ENCODE data around the gene CCDC127. TPM values are rescaled to one million over a fixed set of nuclear protein-coding genes. Genes with fewer than 3 reads are reported as not detected.

The CCDC127 gene
- total RNA-seq, 1 donor from 2014 or later, result 10.1 TPM

DNA sequence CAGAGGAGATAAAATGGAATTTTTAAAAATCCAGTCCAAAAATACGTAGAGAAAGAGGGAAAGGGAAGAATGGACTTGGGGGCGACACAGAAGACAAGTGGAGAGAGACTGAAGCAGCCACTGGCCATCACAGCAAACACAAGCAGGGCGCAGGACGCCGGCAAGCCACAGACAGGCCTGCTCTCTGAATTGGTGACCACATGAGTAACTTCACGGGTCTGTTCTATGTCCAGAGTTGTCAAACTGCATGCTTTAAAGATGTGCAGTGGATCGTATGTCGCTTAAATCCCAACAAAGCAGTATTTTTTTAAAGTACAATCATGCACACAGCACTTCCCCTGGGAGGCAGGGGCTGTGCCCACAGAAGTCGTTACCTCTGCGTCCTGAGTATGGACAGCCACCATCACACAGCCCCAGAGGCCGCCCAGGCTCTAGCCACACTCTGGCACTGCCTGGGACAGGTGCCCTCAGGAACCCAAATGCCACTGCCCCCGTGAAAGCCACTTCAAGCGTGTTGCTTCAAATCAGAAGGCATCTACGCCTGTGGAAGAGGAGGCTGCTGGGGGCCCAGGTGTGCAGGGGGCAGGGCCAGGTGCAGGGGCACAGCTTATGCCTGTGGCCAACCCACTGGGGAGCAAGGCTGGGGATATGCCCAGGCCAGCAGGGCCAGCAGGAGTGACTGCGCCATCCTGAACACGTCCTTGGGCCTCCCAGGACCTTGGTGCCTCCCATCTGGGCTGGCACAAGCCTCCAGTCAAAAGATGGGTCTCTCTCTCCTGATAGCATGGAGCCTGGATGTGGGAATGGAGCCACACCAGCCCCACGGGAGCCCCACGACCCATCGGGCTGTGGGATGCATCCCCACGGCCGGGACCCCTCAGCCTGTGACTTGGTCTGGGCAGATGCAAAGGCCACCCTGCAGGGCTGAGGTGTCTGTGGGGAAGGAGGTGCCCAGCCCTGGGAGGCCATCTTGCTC lies 32.6 kb downstream of the CCDC127 start:
- H3K27me3 Mint-ChIP-seq, result peaks cover 4% of the 10 kb centered on the region
- H3K27ac Mint-ChIP-seq, result no peak overlapping the region
- TF ChIP-seq, protein P1, sequence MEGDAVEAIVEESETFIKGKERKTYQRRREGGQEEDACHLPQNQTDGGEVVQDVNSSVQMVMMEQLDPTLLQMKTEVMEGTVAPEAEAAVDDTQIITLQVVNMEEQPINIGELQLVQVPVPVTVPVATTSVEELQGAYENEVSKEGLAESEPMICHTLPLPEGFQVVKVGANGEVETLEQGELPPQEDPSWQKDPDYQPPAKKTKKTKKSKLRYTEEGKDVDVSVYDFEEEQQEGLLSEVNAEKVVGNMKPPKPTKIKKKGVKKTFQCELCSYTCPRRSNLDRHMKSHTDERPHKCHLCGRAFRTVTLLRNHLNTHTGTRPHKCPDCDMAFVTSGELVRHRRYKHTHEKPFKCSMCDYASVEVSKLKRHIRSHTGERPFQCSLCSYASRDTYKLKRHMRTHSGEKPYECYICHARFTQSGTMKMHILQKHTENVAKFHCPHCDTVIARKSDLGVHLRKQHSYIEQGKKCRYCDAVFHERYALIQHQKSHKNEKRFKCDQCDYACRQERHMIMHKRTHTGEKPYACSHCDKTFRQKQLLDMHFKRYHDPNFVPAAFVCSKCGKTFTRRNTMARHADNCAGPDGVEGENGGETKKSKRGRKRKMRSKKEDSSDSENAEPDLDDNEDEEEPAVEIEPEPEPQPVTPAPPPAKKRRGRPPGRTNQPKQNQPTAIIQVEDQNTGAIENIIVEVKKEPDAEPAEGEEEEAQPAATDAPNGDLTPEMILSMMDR (IDR thresholded peaks at IDR 0.05; ENCODE audit: unreplicated experiment), result no peak
- H3K36me3 Mint-ChIP-seq (ENCODE audit: insufficient read depth), result peaks cover 10% of the 10 kb centered on the region
- DNase-seq (ENCODE audit: low spot score, unreplicated experiment), result no peak
- H3K4me1 Mint-ChIP-seq (ENCODE audit: low read depth), result peaks cover 3% of the 10 kb centered on the region
- no peak overlapping the region for H3K4me3 Mint-ChIP-seq (ENCODE audit: low read depth)
- H3K9me3 Mint-ChIP-seq (ENCODE audit: low read depth), result no peaks in the 10 kb centered on the region

- Mint-ChIP-seq H3K27me3 (no peaks in the 10 kb centered on the region), H3K36me3 (ENCODE audit: insufficient read depth) (peaks cover 12% of the 10 kb centered on the region), H3K27ac (no peak overlapping the region), H3K9me3 (ENCODE audit: low read depth) (no peaks in the 10 kb centered on the region), H3K4me3 (ENCODE audit: low read depth) (no peak overlapping the region), H3K4me1 (ENCODE audit: low read depth) (peaks cover 3% of the 10 kb centered on the region)
- no peak for DNase-seq (ENCODE audit: low spot score, unreplicated experiment)
- TF ChIP-seq, protein P1 (IDR thresholded peaks at IDR 0.05; ENCODE audit: unreplicated experiment), result no peak
Observed at GRCh38 chr5:184471-184870, 33.5 kb downstream of the CCDC127 start.

DNA sequence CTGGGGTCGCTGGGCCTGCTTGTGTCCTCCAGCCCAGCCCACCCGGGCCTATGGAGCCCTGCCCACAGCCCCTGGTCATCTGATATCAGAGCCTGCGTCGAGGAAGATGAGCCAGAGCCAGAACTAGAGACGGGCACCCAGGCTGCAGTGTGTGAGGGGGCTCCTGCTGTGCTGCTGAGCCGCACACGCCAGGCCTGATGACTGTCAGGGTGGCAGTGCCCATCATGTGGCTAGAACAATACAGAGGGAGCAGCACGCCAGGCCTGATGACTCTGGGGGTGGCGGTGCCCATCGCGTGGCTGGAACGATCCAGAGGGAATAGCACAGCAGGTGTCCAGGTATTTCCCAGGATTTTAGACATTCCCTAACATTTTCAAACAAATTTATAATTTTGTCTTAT lies 35.8 kb downstream of the CCDC127 start:
- DNase-seq (ENCODE audit: low spot score, unreplicated experiment), result no peak
- Mint-ChIP-seq H3K4me1 (ENCODE audit: low read depth) (no peaks in the 10 kb centered on the region), H3K27me3 (no peaks in the 10 kb centered on the region), H3K4me3 (ENCODE audit: low read depth) (no peak overlapping the region), H3K36me3 (ENCODE audit: insufficient read depth) (peaks cover 14% of the 10 kb centered on the region), H3K27ac (no peak overlapping the region), H3K9me3 (ENCODE audit: low read depth) (no peaks in the 10 kb centered on the region)
- TF ChIP-seq, protein P1 (IDR thresholded peaks at IDR 0.05; ENCODE audit: unreplicated experiment), result no peak

DNA sequence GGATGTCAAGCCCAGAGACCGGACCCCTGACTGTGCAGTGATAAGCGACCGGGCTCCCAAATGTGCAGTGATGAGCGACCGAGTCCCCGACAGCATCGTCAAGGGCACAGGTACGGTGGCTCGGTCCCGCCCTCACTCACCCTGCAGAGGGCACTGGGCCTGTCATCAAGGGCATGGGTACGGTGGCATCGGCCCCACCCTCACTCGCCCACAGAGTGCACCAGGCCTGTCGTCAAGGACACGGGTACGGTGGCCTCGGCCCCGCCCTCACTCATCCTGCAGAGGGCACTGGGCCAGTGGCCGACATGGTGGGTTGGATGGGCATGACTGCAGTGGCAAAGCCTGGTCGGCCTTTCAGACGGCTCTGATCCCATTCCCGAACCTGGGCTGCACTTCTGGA lies 36.4 kb downstream of the CCDC127 start:
- no peaks in the 10 kb centered on the region for H3K9me3 Mint-ChIP-seq (ENCODE audit: low read depth)
- no peaks in the 10 kb centered on the region for H3K4me1 Mint-ChIP-seq (ENCODE audit: low read depth)
- peaks cover 14% of the 10 kb centered on the region for H3K36me3 Mint-ChIP-seq (ENCODE audit: insufficient read depth)
- no peaks in the 10 kb centered on the region for H3K27me3 Mint-ChIP-seq
- H3K4me3 Mint-ChIP-seq (ENCODE audit: low read depth), result no peak overlapping the region
- no peak overlapping the region for H3K27ac Mint-ChIP-seq
- no peak for DNase-seq (ENCODE audit: low spot score, unreplicated experiment)
- TF ChIP-seq, protein P1 (IDR thresholded peaks at IDR 0.05; ENCODE audit: unreplicated experiment), result no peak

- DNase-seq (ENCODE audit: low spot score, unreplicated experiment), result no peak
- TF ChIP-seq, protein P1 (IDR thresholded peaks at IDR 0.05; ENCODE audit: unreplicated experiment), result no peak
- Mint-ChIP-seq H3K27me3 (no peaks in the 10 kb centered on the region), H3K4me3 (ENCODE audit: low read depth) (no peak overlapping the region), H3K9me3 (ENCODE audit: low read depth) (no peaks in the 10 kb centered on the region), H3K4me1 (ENCODE audit: low read depth) (no peaks in the 10 kb centered on the region), H3K27ac (no peak overlapping the region), H3K36me3 (ENCODE audit: insufficient read depth) (peaks cover 14% of the 10 kb centered on the region)
Observed at GRCh38 chr5:181160-181559, 36.8 kb downstream of the CCDC127 start.
